AG04449 (cell line): Measurements from ENCODE around the gene BMP6.

Experiments
- CTCF ChIA-PET: fragments of 350-600 bp; formaldehyde crosslinking; extraction: SDS; loops from one replicate; lab custom pipeline; 2021; ENCODE audit warnings: antibody characterized with exemption; lab: Yijun Ruan, JAX
- POLR2A ChIA-PET: fragments of 400-600, 350-600 bp; formaldehyde crosslinking; extraction: SDS; loops from one replicate; lab custom pipeline; 2020; ENCODE audit warnings: antibody characterized with exemption, inconsistent platforms; lab: Yijun Ruan, JAX
- DNase-seq: peaks from one replicate; pipeline ENCODE4 v3.0.0-alpha.2; 2010; ENCODE audit warnings: low read depth, low spot score
- H3K4me3 ChIP-seq: 2 replicates; pipeline ENCODE4 v1.5.1; 2011; ENCODE audit warnings: low read depth, mild to moderate bottlenecking, control low read depth, low read length
- TF ChIP-seq, protein P1 (sequence below): IDR thresholded peaks from one replicate; pipeline ENCODE4 v1.5.1; 2011; ENCODE audit warnings: mild to moderate bottlenecking, moderate library complexity, low read length, control low read depth, inconsistent platforms; ENCODE audit not compliant: insufficient read depth; ENCODE audit errors: missing control alignments

The BMP6 gene

DNA sequence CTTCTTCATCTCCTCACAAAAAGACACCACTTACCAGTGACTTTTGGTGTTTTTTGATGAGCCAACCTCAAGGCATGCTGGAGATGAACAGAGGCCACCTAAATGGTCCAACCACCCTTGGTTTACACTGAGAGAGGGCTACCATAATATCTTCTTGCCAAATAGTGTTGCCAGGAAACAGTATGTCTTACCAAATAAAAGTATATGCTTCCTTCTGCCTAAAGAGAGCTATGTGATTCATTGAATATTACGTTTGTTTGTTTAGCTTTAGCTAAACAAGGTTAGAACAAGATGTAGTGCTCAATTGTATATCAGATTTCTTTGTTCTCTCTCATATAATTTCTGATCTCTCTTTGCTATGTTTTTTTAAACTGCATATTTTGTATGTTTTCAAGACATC, 40.6 kb upstream of the BMP6 start:
- no peak overlapping the region for H3K4me3 ChIP-seq
- CTCF ChIA-PET, result interaction anchor here (0.8 kb wide), 1 partner anchor 37 kb away, joined by 4 read pairs; no protein-coding TSS in a partner anchor
- TF ChIP-seq, protein P1, sequence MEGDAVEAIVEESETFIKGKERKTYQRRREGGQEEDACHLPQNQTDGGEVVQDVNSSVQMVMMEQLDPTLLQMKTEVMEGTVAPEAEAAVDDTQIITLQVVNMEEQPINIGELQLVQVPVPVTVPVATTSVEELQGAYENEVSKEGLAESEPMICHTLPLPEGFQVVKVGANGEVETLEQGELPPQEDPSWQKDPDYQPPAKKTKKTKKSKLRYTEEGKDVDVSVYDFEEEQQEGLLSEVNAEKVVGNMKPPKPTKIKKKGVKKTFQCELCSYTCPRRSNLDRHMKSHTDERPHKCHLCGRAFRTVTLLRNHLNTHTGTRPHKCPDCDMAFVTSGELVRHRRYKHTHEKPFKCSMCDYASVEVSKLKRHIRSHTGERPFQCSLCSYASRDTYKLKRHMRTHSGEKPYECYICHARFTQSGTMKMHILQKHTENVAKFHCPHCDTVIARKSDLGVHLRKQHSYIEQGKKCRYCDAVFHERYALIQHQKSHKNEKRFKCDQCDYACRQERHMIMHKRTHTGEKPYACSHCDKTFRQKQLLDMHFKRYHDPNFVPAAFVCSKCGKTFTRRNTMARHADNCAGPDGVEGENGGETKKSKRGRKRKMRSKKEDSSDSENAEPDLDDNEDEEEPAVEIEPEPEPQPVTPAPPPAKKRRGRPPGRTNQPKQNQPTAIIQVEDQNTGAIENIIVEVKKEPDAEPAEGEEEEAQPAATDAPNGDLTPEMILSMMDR, result no peak
- no peak for DNase-seq
- POLR2A ChIA-PET, result no interaction called here

DNA sequence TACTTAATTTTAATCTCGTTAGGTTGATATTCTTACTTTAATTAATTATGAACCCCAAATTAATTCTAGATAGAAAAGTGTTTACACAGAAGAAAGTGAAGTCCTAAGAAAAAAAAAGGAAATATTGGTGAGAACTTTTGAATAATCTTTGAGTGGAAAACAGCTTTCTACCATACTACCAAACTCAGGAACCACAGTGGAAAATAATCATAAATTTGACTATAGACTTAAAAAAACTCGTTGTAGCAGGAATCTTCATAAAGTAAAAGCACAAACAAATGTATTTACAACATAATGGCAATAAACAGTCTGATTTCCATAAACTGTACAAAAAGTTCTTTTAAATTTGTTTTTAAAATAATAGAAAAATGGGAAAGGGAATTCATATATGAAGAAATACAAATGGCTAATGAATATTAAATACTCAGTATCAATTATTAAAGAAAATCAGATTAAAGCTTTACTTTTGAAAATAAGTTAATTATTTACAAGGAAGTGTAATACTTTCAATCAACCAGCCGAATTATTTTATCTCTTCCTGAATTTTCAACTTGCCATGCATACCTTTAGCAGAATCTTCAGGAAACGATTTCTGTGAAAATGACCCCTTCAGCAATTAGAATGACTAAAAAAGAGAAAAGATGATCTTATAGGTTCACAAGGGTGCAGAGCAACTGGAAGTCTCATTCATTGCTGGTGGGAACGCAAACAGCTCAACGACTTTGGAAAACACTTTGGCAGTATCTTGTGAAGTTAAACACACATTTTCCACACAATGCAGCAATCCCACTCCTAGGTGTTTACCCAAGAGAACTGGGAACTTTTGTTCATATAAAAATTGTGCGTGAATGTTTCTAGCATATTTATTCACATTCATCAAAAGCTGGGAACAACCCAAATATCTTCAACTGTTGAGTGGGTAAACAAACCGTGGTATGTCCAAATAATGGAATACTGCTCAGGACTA, 38.5 kb upstream of the BMP6 start:
- DNase-seq, result no peak
- H3K4me3 ChIP-seq, result no peak overlapping the region
- POLR2A ChIA-PET, result no interaction called here
- TF ChIP-seq, protein P1, result no peak
- CTCF ChIA-PET, result interaction anchor here (1.0 kb wide), 1 partner anchor 62 kb away, joined by 3 read pairs; no protein-coding TSS in a partner anchor

DNA sequence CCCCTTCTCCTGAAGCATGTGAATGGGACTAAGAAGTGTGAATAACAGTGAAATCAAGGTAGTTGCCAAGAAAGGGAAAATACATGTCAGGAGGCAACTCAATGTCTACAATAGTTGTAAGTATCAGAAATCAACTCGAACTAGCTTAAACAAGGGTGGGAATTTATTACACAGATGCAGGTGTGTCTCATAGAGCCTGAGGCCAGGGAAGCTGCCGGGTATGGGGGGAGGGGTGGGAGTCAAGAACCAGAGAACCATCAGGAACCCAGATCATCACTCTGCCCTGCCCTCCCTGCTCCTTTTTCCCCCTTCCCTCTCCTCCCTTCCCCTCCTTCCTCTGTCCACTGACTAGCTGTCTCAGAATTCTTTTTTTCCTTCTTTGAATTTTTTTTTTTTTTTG, 34.9 kb upstream of the BMP6 start:
- H3K4me3 ChIP-seq, result no peak overlapping the region
- TF ChIP-seq, protein P1, result no peak
- DNase-seq, result no peak
- CTCF ChIA-PET, result interaction anchor here (0.5 to 1.4 kb wide), 3 partner anchors 32 to 77 kb away, joined by 3 read pairs; no protein-coding TSS in a partner anchor
- POLR2A ChIA-PET, result no interaction called here

DNA sequence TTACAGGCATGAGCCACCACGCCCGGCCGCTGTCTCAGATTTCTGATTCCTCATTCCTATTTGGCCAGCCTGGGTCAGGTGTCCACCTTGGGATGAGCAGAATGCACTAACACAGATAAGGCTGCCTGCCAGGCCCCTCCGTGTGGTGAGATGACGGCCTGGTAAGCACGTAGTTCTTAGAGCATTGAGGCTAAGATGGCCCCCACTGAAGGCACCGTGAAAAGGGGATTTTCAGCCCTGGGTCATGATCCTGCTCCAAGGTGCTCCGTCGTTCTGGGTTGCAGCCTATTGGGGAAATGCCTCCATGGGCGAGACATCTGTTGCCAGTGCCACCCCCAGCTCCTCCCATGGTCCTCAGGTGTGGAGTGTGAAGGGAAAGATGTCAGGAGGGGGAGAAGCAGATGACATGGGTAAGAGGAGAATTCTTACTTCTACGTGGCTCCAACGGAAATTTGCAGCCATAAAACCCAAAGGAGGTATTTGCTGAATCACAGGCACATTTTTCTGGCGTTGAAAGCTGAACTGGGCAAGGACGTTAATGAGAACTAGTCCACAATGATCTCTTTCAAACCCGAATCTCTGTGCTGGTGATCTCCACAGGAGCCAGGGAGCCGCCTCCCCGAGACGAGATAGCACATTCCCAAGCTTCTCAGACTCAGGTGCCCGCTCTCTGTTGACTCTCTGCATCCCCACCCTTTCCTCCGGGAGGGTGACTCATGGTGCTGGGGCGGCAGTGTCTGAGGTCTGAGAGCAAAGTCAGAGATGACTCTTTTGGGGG, 34.0 kb upstream of the BMP6 start:
- H3K4me3 ChIP-seq, result peak overlapping the region; percentile 27
- ChIA-PET POLR2A (no interaction called here), CTCF (interaction anchor here (1.1 to 1.4 kb wide), 2 partner anchors 31 to 76 kb away, joined by 3 read pairs; no protein-coding TSS in a partner anchor)
- TF ChIP-seq, protein P1, result no peak
- no peak for DNase-seq

DNA sequence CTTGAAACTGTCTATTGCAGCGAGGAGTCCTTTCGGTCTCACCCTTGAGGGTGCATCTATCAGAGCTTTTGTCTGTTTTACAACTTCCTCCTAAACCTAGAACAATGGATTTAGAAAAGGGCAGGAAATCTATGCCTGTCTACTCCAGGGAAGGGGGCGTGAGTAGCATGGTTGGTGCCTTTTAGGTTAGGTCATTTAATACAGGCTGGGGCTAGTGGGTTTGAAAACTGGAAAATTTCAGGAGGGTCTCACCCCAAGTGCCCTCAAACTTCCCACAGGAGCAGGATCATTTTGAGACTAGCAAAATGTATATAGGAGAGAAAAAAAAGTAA, 33.5 kb upstream of the BMP6 start:
- DNase-seq, result no peak
- POLR2A ChIA-PET, result no interaction called here
- peak overlapping the region; percentile 27 for H3K4me3 ChIP-seq
- TF ChIP-seq, protein P1, result no peak
- CTCF ChIA-PET, result interaction anchor here (1.1 kb wide), 1 partner anchor 30 kb away, joined by 3 read pairs; no protein-coding TSS in a partner anchor
